Mesothelial cell of epicardium (in vitro differentiated cells): ENCODE data around the gene ALG12. TPM values are rescaled to one million over a fixed set of nuclear protein-coding genes. Genes with fewer than 3 reads are reported as not detected.

Experiments
- DNase-seq, 2 experiments: peaks; one replicate each; pipeline ENCODE4 v3.0.0; 2021; ENCODE audit warnings: low spot score in 2 of 2; ENCODE audit not compliant: unreplicated experiment in 2 of 2
- H3K27ac Mint-ChIP-seq: 2 replicates; pipeline ENCODE4 v1.8.0; 2021; ENCODE audit warnings: mixed read lengths
- H3K27me3 Mint-ChIP-seq: 2 replicates; pipeline ENCODE4 v1.8.0; 2021; ENCODE audit warnings: low read depth, mixed read lengths
- H3K36me3 Mint-ChIP-seq: 2 replicates; pipeline ENCODE4 v1.8.0; 2021; ENCODE audit warnings: mixed read lengths
- H3K4me1 Mint-ChIP-seq: 2 replicates; pipeline ENCODE4 v1.8.0; 2021; ENCODE audit warnings: mixed read lengths
- H3K4me3 Mint-ChIP-seq: 2 replicates; pipeline ENCODE4 v1.8.0; 2021; ENCODE audit warnings: mild to moderate bottlenecking, moderate library complexity, mixed read lengths
- H3K9me3 Mint-ChIP-seq: 2 replicates; pipeline ENCODE4 v1.8.0; 2021; ENCODE audit warnings: mixed read lengths
- CTCF ChIP-seq: fragments of 200-600 bp; sonication (generic); IDR thresholded peaks from one replicate; pipeline ENCODE4 v1.5.0; 2021; ENCODE audit warnings: antibody characterized with exemption; ENCODE audit not compliant: unreplicated experiment
- microRNA-seq: library from miRNA; unstranded; fragments of <30 nt; microRNA quantifications from one replicate; pipeline ENCODE4 v1.2.0, GENCODE V29; 2021; ENCODE audit warnings: inconsistent platforms, mixed read lengths
- total RNA-seq: library from RNA; stranded (reverse); gene quantifications from 3 replicates; pipeline ENCODE4 v1.2.1, GENCODE V29; 2021

The ALG12 gene
- total RNA-seq, 1 donor from 2014 or later, result 26.4 TPM

DNA sequence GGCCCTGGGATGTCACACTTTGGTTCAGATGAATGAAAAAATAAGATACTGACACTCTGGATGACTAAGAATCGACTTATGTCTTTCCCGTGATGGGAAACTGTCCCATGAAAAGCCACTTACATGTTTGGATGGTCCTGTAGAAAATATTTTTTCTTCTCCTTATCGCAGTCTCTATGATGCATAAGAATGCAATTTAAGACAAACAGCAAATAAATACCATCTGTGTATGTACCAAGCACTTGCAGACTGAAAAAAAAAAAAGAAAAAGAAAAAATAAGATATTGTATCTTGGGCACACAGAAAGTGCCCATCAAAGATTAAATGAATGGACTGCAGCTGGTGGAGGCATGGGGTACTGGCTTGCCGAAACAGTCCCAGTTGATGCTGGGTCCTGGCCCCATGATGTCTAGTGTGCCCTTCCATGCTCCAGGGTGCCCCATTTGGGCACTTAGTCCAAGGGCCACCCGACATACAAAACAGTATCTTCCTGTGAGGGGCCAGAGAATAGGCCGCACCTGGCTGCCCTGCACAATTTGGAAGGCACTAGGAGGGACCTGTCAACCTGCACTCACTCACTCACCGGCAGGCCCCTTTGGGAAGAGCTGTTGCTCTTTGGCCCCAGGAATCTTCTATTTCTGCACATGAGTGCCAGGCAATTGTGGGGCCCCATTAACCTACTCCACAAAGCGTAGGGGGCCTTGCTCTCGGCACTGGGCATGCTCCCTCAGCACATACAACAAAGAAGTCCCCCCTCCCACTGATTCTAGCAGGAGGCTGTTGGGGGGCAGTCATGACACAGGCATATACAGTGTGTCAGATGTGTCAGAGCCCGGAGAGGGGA is 67.1 kb downstream of the ALG12 start:
- TF ChIP-seq CTCF, result no peak
- Mint-ChIP-seq H3K36me3 (no peaks in the 10 kb centered on the region), H3K27ac (no peak overlapping the region), H3K4me1 (peaks cover 19% of the 10 kb centered on the region), H3K4me3 (peak overlapping the region; percentile 54), H3K9me3 (no peaks in the 10 kb centered on the region), H3K27me3 (peaks cover 60% of the 10 kb centered on the region)
- no peak for DNase-seq

Small RNAs within 50 kb of the gene (microRNA-seq; reads per million reads assigned to microRNA genes)
- gene MIR6821, result not detected

Other genes starting within 250 kb of the ALG12 start
- gene BRD1, start 90.6 kb downstream of the ALG12 start, total RNA-seq, result 60.3 to 65.0 TPM (median 64.1 TPM) in 3 replicates
- gene ZBED4, start 64.6 kb downstream of the ALG12 start, total RNA-seq, result 32.3 to 33.3 TPM (median 32.6 TPM) in 3 replicates
- 41.4 to 42.2 TPM (median 41.9 TPM) in 3 replicates for gene CRELD2, start 196 bp upstream of the ALG12 start, total RNA-seq
- 57.5 to 62.5 TPM (median 59.8 TPM) in 3 replicates for gene PIM3, start 42.3 kb upstream of the ALG12 start, total RNA-seq
- gene IL17REL, start 94.3 kb upstream of the ALG12 start, total RNA-seq, result 0.29 to 0.31 TPM (median 0.31 TPM) in 3 replicates
- gene TTLL8, start 139.9 kb upstream of the ALG12 start, total RNA-seq, result 0.11 to 0.44 TPM (median 0.13 TPM) in 3 replicates
- gene MLC1, start 167.0 kb upstream of the ALG12 start, total RNA-seq, result 1.8 to 2.1 TPM (median 2.0 TPM) in 3 replicates
- 1.7 to 3.5 TPM (median 2.8 TPM) in 3 replicates for gene MOV10L1, start 171.6 kb upstream of the ALG12 start, total RNA-seq